ENCODE results near the gene CYRIA. TPM values are rescaled to one million over a fixed set of nuclear protein-coding genes. Genes with fewer than 3 reads are reported as not detected.
A peak's percentile ranks its signal among the peaks of the same experiment; 100 is the strongest.

The CYRIA gene
- total RNA-seq, 1 donor from 2014 or later, result 1.0 TPM

- TF ChIP-seq EZH2phosphoT487 (IDR thresholded peaks at IDR 0.05) (no peak), EZH2 (IDR thresholded peaks at IDR 0.05) (no peak)
- TF ChIP-seq, protein P1, sequence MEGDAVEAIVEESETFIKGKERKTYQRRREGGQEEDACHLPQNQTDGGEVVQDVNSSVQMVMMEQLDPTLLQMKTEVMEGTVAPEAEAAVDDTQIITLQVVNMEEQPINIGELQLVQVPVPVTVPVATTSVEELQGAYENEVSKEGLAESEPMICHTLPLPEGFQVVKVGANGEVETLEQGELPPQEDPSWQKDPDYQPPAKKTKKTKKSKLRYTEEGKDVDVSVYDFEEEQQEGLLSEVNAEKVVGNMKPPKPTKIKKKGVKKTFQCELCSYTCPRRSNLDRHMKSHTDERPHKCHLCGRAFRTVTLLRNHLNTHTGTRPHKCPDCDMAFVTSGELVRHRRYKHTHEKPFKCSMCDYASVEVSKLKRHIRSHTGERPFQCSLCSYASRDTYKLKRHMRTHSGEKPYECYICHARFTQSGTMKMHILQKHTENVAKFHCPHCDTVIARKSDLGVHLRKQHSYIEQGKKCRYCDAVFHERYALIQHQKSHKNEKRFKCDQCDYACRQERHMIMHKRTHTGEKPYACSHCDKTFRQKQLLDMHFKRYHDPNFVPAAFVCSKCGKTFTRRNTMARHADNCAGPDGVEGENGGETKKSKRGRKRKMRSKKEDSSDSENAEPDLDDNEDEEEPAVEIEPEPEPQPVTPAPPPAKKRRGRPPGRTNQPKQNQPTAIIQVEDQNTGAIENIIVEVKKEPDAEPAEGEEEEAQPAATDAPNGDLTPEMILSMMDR (IDR thresholded peaks at IDR 0.05), result no peak
- Histone ChIP-seq H2AFZ (replicated peaks) (no peak overlapping the region), H3K27ac (no peak overlapping the region), H3K36me3 (no peaks in the 10 kb centered on the region), H3K9me3 (ENCODE audit: low read depth) (no peaks in the 10 kb centered on the region), H3K9ac (no peak overlapping the region), H4K20me1 (ENCODE audit: low read depth) (no peaks in the 10 kb centered on the region), H3K4me2 (no peak overlapping the region), H3K79me2 (ENCODE audit: low read depth) (no peaks in the 10 kb centered on the region), H3F3A (ENCODE audit: low read depth) (peaks cover 7% of the 10 kb centered on the region), H3K4me3 (no peak overlapping the region), H3K27me3 (no peaks in the 10 kb centered on the region), H3K4me1 (peaks cover 32% of the 10 kb centered on the region)
- Mint-ChIP-seq H3K9me3 (no peaks in the 10 kb centered on the region), H3K27ac (peak overlapping the region; percentile 82), H3K4me3 (no peak overlapping the region), H3K27me3 (ENCODE audit: insufficient read depth, low read depth) (peaks cover 3% of the 10 kb centered on the region), H3K36me3 (peaks cover 1% of the 10 kb centered on the region), H3K4me1 (peaks cover 61% of the 10 kb centered on the region)
- no peak for DNase-seq (ENCODE audit: low spot score)
Measured at GRCh38 chr2:16640001-16640700, 25.5 kb downstream of the CYRIA start.

DNA sequence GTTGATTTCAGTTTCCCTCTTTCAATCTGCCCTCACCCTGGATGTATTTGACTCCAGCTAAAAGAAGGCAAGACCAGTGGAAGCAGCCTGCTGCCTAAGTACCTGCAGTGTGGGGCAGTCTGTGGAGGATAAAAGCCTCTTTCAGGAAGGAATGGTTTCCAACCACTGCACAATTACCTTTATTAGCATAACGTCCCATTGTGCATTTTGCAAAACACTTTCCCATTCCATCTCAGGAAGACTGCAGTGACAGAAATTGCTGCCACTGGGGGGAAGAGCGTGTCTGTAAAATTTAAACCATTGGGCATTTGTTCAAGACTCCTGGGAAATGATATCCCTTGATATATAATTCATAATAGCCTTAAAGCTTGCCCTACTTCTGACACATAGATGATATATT is 26.2 kb downstream of the CYRIA start:
- Histone ChIP-seq H4K20me1 (ENCODE audit: low read depth) (no peaks in the 10 kb centered on the region), H2AFZ (replicated peaks) (no peak overlapping the region), H3K79me2 (ENCODE audit: low read depth) (no peaks in the 10 kb centered on the region), H3K9ac (no peak overlapping the region), H3K4me2 (peak overlapping the region; percentile 44), H3K27ac (no peak overlapping the region), H3K4me3 (no peak overlapping the region), H3K4me1 (peaks cover 32% of the 10 kb centered on the region), H3K9me3 (ENCODE audit: low read depth) (no peaks in the 10 kb centered on the region), H3K27me3 (no peaks in the 10 kb centered on the region), H3F3A (ENCODE audit: low read depth) (peaks cover 7% of the 10 kb centered on the region), H3K36me3 (no peaks in the 10 kb centered on the region)
- no peaks in the 10 kb centered on the region for H3K9me3 Mint-ChIP-seq
- H3K4me3 Mint-ChIP-seq, result peak overlapping the region; percentile 1
- peak; percentile 45 for DNase-seq (ENCODE audit: low spot score)
- TF ChIP-seq EZH2 (IDR thresholded peaks at IDR 0.05) (no peak), EZH2phosphoT487 (IDR thresholded peaks at IDR 0.05) (no peak)
- TF ChIP-seq, protein P1 (IDR thresholded peaks at IDR 0.05), result no peak
- H3K36me3 Mint-ChIP-seq, result peaks cover 1% of the 10 kb centered on the region
- H3K27ac Mint-ChIP-seq, result no peak overlapping the region
- H3K27me3 Mint-ChIP-seq (ENCODE audit: insufficient read depth, low read depth), result peaks cover 3% of the 10 kb centered on the region
- peaks cover 64% of the 10 kb centered on the region for H3K4me1 Mint-ChIP-seq

DNA sequence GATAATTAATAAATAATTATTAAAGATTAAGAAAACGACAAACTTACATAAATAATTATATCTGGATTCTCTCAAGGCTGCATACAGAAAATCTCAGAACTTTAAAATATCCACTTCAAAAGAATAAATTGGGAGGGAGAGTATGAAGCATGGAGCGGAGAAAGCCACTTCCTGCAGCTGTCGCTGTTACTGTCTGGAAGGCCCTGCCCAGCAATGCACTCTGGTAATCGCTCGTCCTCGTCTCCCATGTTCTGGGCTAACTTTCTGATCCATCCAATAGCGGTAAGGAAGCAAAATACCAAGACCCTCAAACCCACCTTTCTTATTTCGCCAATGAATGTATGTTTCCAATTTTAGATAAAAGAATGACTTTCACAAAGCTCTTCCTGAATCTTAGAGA is 26.7 kb downstream of the CYRIA start:
- no peak overlapping the region for H3K27ac Mint-ChIP-seq
- Histone ChIP-seq H2AFZ (replicated peaks) (no peak overlapping the region), H3K4me1 (peaks cover 32% of the 10 kb centered on the region), H4K20me1 (ENCODE audit: low read depth) (no peaks in the 10 kb centered on the region), H3K4me3 (no peak overlapping the region), H3K27me3 (no peaks in the 10 kb centered on the region), H3F3A (ENCODE audit: low read depth) (peaks cover 7% of the 10 kb centered on the region), H3K79me2 (ENCODE audit: low read depth) (no peaks in the 10 kb centered on the region), H3K36me3 (no peaks in the 10 kb centered on the region), H3K4me2 (peak overlapping the region; percentile 44), H3K9ac (no peak overlapping the region), H3K27ac (no peak overlapping the region), H3K9me3 (ENCODE audit: low read depth) (no peaks in the 10 kb centered on the region)
- no peaks in the 10 kb centered on the region for H3K9me3 Mint-ChIP-seq
- H3K4me3 Mint-ChIP-seq, result peak overlapping the region; percentile 1
- peaks cover 6% of the 10 kb centered on the region for H3K27me3 Mint-ChIP-seq (ENCODE audit: insufficient read depth, low read depth)
- no peak for DNase-seq (ENCODE audit: low spot score)
- H3K4me1 Mint-ChIP-seq, result peaks cover 64% of the 10 kb centered on the region
- H3K36me3 Mint-ChIP-seq, result peaks cover 1% of the 10 kb centered on the region
- TF ChIP-seq, protein P1 (IDR thresholded peaks at IDR 0.05), result no peak
- no peak for TF ChIP-seq EZH2phosphoT487 (IDR thresholded peaks at IDR 0.05)
- TF ChIP-seq EZH2 (IDR thresholded peaks at IDR 0.05), result no peak

Measured in neural progenitor cell (in vitro differentiated cells).